ENCODE data around the gene WNK2.
"Not testable (repeated sequence)": the region's sequence is repeated elsewhere in the genome, so short reads cannot be mapped to it uniquely, and the experiment has no call there.

The WNK2 gene

GRCh38 chr9:93237540-93237939 lies 53.6 kb downstream of the WNK2 start:
- DNase-seq, result no peak

GRCh38 chr9:93238953-93239925 lies 55.3 kb downstream of the WNK2 start:
- DNase-seq, result no peak

GRCh38 chr9:93240891-93241334 lies 57.0 kb downstream of the WNK2 start:
- no peak for DNase-seq

- DNase-seq, result no peak
These were observed 59.2 kb downstream of the WNK2 start for GRCh38 chr9:93243112-93243511.

- DNase-seq, result no peak
These were observed 60.2 kb downstream of the WNK2 start for GRCh38 chr9:93244101-93244500.

GRCh38 chr9:93244510-93245436 lies 60.8 kb downstream of the WNK2 start:
- no peak for DNase-seq

- no peak for DNase-seq
These were observed 61.6 kb downstream of the WNK2 start for GRCh38 chr9:93245437-93245970.

- DNase-seq, result no peak
These were observed 62.2 kb downstream of the WNK2 start for GRCh38 chr9:93246111-93246510.

- no peak for DNase-seq
These were observed 62.6 kb downstream of the WNK2 start for GRCh38 chr9:93246526-93246925.

GRCh38 chr9:93247099-93247865 lies 63.3 kb downstream of the WNK2 start:
- DNase-seq, result no peak

- no peak for DNase-seq
These were observed 64.0 kb downstream of the WNK2 start for GRCh38 chr9:93247892-93248291.

GRCh38 chr9:93248386-93249040 lies 64.6 kb downstream of the WNK2 start:
- DNase-seq, result no peak

- no peak for DNase-seq
These were observed 66.2 kb downstream of the WNK2 start for GRCh38 chr9:93250185-93250584.

- DNase-seq, result not testable (repeated sequence)
These were observed 67.4 kb downstream of the WNK2 start for GRCh38 chr9:93251309-93251708.

GRCh38 chr9:93252116-93252780 lies 68.3 kb downstream of the WNK2 start:
- DNase-seq, result no peak

- no peak for DNase-seq
These were observed 69.0 kb downstream of the WNK2 start for GRCh38 chr9:93252781-93253530.

GRCh38 chr9:93253633-93254032 lies 69.7 kb downstream of the WNK2 start:
- no peak for DNase-seq

- DNase-seq, result no peak
These were observed 70.1 kb downstream of the WNK2 start for GRCh38 chr9:93254061-93254481.

GRCh38 chr9:93254806-93255493 lies 71.0 kb downstream of the WNK2 start:
- DNase-seq, result no peak

GRCh38 chr9:93255494-93255867 lies 71.5 kb downstream of the WNK2 start:
- DNase-seq, result no peak

Measured in suppressor macrophage (primary cell).